ENCODE data around the gene KCNMA1.

Gene KCNMA1

GRCh38 chr10:77085344-77085743 is 552.3 kb downstream of the KCNMA1 start:
- no peak for DNase-seq

GRCh38 chr10:77084431-77085144 is 553.0 kb downstream of the KCNMA1 start:
- no peak for DNase-seq

- no peak for DNase-seq
These were observed 554.9 kb downstream of the KCNMA1 start for GRCh38 chr10:77082601-77083252.

GRCh38 chr10:77081481-77081891 is 556.1 kb downstream of the KCNMA1 start:
- DNase-seq: no peak

- no peak for DNase-seq
These were observed 557.1 kb downstream of the KCNMA1 start for GRCh38 chr10:77080361-77081027.

- DNase-seq: no peak
These were observed 557.9 kb downstream of the KCNMA1 start for GRCh38 chr10:77079592-77080300.

- DNase-seq: no peak
These were observed 560.2 kb downstream of the KCNMA1 start for GRCh38 chr10:77077316-77077945.

GRCh38 chr10:77075926-77076325 is 561.7 kb downstream of the KCNMA1 start:
- no peak for DNase-seq

- no peak for DNase-seq
These were observed 563.4 kb downstream of the KCNMA1 start for GRCh38 chr10:77074104-77074624.

- no peak for DNase-seq
These were observed 564.0 kb downstream of the KCNMA1 start for GRCh38 chr10:77073663-77073960.

- DNase-seq: no peak
These were observed 564.6 kb downstream of the KCNMA1 start for GRCh38 chr10:77072836-77073662.

- no peak for DNase-seq
These were observed 565.2 kb downstream of the KCNMA1 start for GRCh38 chr10:77072361-77072835.

- DNase-seq: no peak
These were observed 565.7 kb downstream of the KCNMA1 start for GRCh38 chr10:77071956-77072355.

- DNase-seq: no peak
These were observed 566.6 kb downstream of the KCNMA1 start for GRCh38 chr10:77071001-77071511.

GRCh38 chr10:77070346-77070745 is 567.3 kb downstream of the KCNMA1 start:
- DNase-seq: no peak

- DNase-seq: no peak
These were observed 568.6 kb downstream of the KCNMA1 start for GRCh38 chr10:77068969-77069368.

- DNase-seq: no peak
These were observed 569.3 kb downstream of the KCNMA1 start for GRCh38 chr10:77068272-77068671.

GRCh38 chr10:77062381-77062780 is 575.2 kb downstream of the KCNMA1 start:
- no peak for DNase-seq

GRCh38 chr10:77060913-77061312 is 576.7 kb downstream of the KCNMA1 start:
- no peak for DNase-seq

- DNase-seq: no peak
These were observed 581.0 kb downstream of the KCNMA1 start for GRCh38 chr10:77056650-77057049.

- no peak for DNase-seq
These were observed 585.0 kb downstream of the KCNMA1 start for GRCh38 chr10:77052593-77052992.

- no peak for DNase-seq
These were observed 585.8 kb downstream of the KCNMA1 start for GRCh38 chr10:77051837-77052236.

Measured in activated T-cell treated with anti-CD3 and anti-CD28 coated beads for 4 hours (primary cell).